Inflammatory macrophage treated with lipopolysaccharide for 1 hour (primary cell): Measurements from ENCODE around the gene OBI1.

Experiments used
- DNase-seq, 2 donors: peaks; one replicate each; pipeline ENCODE4 v3.0.0-alpha.2; 2020 to 2022

Gene OBI1

DNA sequence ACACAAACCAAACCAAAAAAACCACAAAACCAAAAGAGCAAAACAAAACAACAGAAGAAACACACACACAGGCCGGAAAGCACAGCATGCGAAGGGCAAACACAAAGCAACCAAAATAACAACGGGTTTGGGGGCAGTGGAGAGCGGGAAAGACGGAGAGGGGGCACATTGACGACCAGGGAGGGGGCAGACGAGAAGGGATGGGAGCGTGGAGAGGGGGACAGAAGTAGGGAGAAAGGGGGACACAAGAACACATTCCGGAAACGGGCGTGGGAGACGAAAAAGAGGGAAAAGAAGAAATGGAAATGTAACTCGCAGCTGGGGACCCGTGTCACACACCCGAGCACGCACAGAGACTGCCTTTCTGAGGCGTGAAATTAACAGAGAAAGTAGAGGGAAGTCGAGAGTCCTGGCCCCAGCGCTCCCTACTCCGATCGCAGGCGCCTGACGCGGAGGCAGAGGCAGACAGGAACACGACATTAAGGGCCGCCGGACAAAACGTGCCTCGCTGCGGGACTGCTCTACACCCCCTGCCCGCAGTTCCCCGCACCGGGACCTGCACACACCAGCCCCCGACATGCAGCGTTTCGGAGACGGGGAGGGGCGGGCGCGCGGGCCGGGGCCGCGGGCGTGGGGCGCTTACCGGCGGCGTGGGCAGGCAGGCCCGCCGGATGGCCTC, 56.3 kb downstream of the OBI1 start:
- peak in 1 of 2 donors; percentile 18 for DNase-seq

DNA sequence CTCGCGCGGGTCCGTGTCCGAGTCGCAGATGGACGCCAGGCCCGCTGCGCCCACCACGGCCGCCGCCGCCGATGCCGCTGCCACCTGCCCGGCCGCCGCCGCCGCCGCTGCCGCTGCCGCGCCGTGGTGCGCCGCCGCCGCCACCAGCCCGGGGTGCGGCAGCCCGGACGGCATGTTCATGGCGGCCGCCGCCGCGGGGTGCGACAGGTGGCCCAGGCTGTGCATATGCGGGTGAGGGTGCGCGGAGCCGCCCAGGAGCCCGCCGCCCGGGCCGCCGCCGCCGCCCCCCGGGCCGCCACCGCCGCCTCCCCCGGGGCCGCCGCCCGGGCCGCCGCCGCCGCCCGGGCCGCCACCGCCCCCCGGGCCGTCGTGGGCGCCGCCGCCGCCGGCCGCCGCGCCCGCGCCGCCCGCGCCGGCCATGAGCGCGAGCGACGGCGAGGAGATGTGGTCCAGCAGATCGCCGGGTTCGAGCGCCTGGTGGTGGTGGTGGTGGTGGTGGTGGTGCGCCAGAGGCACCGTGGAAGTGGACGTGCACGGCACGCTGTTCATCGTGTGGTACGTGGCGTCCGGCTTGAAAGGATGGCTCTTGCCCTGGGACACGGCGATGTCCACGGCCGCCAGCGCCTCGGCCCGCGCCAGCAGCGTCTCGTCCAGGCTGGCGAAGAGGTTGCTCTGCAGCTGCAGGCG, 56.9 kb downstream of the OBI1 start:
- DNase-seq, result no peak

DNA sequence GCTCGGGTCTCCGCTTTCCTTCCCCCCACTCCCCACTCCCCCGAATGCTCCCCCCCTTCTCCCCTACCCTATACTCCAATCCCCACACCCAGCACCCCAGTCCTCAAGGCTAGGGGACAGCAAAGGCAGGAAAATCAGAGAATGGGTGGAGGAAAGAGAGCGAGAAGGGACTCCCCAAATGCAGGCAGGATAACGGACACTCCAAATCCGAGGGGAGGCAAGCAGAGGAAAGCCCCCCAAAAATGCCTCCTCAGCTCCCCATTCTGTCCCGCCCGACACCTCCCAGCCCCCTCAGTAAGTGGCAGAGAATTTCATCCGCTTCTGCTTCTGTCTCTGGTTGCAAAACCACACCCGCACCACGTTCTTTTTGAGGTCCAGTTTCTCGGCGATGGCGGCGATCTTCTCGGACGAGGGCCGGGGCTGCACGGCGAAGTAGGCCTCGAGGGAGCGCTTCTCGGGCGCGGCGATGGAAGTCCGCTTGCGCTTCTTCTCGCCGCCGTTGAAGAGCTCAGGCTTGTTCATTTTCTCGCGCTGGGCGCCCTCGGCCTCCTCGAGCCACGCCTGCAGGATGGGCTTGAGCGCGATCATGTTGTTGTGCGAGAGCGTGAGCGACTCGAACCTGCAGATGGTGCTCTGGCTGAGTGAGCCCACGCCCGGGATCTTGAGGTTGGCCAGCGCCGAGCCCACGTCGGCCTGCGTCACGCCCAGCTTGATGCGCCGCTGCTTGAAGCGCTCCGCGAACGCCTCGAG, 57.7 kb downstream of the OBI1 start:
- no peak for DNase-seq

DNA sequence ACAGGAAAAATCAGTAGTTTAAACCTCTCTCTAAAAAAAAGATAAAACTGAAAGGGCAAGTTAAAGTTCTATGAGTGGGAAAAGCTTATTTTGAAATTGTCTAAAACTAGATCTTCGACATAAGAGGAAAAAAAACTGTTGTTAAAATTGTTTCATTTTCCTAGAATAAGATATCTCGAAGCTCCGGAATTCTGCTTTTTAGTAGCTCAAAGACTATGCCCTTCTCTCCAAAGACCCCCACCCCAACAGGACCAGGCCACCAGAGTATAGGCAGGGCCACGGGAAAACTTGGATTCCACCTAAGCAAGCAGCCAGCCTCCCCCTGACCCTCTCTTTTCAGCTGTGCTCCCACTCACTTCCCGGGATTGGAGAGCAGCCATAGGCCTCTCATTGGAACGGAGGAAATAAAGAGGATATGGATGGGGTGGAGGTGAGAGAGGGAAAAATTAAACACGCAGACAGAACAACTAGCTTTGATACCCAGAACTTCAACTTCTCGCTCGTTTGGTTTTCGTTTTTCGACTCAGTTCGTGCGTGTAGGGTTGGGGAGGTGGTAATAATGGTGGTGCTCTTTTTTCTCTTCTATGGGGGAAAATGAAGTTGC, 58.6 kb downstream of the OBI1 start:
- no peak for DNase-seq

DNA sequence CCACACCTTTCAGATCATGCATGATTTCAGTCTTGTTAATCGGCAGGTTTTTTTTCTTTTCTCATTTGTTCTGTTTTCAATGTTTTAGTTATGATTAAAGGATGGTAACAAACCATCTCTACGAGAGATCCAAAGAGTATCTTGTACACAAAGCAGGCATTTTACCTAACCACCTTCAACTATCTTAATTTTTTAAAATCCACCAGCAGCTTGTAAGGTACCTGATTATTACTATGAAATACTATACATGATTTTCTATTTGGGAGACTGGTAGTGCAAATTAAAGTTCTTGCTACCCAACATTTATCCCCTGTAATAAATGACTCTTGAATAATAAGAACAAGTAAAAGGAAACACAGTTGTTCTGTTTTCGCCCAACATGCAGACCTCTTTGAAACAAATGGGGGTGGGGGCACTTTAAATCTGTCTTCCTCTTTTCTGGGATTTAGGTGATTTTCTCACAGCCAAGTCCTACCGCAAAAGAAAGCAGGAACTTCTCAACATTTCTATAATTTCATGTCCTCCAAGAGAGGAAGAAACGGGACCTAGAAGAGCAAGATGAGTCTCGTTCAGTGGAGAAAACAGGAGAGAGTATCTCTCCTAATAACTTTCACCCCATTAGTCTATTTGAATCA, 59.2 kb downstream of the OBI1 start:
- peak; percentile 23 to 50 for DNase-seq

DNA sequence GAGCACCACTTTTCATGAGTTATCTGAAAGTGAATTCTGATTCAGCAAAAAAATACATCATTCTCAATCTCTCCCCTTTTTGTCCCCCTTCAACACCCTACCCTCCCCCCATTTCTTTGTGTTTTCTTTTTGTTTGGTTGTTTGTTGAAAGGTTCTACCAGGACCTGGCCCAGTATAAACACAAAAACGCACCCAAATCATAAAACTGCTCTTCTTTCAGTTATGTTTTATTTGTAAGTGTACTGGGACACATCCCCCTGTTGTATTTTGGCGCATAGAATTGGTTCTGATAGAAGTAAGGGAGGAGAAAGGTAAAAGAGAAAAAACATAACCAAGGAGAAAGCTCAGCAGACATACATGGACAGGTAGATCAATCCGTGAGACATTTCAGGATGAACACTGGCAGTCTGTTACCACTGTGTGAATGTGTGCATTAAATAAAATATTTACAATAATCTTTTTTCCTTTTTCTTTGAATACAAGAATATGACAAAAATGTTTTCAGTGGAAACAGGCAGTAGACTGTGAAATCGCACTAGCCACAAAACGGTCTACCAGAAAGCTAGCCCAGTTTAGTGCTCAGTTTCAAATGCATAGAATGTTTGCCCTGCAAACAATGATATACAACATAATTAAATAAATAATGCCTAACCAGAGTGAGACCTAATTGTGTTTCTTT, 59.9 kb downstream of the OBI1 start:
- no peak for DNase-seq

DNA sequence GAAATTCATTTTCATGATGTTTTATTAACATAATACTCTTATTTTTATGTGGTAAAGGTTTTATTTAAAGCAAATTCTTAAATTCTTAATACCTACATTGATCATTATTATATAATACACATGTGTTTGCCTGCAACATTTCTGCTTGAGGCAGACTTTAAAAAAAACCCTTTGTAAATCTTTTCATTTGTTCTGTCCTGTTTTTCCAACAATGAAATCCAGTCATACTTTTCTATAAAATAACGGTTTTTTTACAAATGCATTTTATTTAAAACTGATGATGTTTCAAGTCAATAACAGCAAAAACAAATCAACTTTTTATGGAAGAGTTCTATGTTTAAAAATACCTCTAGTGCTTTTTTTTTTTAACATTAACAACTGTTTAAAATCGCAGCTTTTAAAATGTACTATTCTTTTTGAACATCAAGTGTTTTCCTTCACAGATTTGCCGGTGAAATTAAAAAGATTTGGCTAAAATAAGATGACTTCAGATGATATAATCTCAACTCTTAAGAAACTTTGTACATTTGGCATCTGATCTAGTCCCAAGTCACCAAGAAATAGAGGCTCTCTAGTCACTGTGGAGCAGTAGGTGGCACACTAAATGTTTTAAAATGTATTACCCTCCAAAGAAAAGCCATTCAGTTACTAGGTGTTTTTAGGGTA, 60.7 kb downstream of the OBI1 start:
- DNase-seq, result no peak

DNA sequence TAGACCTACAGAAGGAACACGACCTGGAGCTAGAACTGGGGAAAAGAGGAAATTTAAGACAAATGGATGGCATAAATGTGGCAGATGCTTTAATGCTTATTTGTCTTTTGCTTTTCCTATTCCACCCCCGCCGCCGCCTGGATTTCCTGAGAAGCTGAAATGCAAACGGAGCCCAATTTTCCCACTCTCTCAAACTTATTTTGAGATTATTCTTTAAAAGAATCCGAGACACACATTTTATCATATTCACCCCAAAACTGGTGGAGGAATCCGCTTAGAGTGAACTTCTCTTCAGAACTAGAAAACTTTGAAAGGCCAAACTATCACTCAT, 61.4 kb downstream of the OBI1 start:
- no peak for DNase-seq

DNA sequence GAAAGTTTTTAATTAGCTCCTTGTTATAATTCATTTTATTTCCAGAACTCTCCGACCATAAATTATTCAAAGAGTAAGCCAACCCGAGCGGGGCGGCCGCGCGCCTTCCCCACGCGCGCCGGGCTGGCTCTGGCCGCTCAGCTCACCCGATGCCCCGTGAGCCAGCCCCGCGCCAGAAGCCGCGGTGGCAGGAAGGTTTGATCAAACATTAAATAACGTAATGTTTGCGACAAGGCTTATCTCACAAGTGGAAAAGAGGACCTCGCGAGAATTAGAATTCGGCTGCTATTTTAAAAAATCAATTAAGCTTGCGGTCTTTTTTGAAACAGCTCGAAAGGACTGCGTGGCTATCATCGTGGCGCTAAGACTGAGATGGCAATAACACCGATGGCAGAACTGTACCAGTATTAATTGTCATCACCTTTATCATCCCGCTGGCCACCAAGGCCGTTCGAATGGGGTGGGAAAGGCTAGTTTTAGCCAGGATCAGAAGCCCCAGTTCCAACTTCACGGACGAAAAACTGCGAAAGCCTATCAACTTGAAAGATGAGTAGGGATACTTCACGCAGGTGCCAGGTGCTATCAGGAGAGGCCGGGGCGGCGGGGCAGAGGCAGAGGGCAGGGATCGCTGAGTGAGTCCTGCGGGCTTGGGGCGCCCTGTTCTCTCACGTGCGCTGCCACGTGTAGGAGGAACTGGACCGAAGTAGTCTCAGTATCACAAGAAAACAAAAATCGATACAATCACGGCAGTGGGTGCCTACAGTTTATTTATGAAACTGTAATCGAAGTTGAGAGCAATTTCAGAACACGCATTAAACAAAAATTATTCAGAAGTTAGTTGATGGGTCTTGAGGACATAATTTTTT, 62.0 kb downstream of the OBI1 start:
- no peak for DNase-seq

DNA sequence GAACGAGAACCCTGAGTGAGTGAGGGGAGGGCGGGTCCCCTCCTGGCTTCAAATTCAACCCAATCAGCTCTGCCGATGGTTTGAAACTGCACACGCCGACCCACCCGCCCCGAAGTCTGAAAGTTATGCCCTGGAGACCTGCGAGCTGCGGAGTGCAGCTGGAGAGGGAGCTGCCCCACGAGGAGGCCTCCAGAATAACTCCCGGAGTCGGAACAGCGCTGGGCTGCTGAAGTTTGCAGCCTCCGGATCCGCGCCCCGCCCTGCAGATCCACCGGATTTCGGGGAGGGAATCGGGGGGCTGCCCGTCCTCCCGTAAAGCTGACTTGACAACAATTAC, 62.6 kb downstream of the OBI1 start:
- DNase-seq, result no peak

DNA sequence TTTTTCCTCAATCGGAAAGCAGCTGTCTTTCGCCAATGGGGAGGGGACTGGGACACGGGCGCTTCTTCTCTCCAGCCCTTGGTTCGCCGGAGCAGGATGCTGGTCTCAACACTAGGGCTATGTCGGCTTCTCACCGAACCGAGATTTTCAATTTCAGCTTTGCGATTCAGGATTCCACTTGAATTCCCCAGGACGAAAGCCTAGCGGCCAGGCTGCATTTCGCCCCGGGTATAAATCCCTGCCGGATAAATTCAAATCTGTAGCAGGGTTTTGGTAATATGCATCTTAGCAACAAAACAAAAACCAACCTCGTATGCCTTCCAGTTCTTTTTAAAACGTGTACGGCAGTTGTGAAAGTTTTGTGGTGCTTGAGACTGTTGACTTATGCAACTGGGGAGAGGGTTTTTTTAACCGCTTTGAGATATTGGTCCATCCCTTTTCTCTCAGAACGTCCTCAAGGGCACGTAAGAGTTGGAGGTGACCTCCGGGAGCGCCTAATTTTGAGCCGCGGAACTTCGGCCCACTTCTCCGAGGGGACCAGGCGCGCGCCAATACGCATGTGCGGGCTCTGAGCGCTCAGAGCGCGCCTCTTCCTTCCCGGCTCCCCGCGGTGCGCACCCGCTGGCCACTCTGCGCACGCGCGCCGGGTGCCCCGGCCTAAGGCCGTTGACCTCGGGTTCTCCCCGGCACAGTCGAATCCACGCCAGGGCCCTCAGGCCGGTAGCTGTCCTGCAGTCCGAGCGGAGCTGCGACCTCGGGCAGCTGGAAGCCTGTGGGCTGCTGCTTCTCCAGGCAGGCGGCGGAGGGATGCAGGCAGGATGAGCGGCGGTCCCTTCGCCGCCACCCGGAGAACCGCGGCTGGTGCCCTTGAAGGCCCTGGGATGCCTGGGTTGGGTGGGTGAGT, 63.2 kb downstream of the OBI1 start:
- DNase-seq, result peak; percentile 25 to 41

DNA sequence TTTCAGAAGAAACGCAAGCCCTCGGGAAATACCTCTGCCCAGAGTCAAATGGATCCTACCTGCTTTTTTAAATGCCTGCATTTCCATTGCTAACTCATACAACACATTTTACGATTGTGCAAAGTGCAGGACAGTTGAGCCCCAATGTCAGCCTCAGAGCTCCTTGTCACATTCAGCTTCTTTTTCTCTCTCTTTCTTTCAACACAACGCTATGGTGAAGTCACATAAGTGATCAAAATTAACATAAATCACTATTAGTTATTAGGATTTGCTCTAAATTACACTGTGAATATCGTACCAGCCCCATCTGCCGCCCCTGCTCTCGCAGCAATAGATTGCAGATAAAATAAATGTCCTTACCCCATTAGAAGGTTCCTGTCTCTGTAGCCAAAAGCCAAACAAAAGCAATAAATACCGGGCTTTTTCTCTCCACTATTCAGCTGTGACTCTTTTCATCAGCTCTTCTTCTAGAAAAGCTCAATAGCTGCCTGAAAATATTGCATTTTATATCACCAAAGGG, 64.4 kb downstream of the OBI1 start:
- no peak for DNase-seq

DNA sequence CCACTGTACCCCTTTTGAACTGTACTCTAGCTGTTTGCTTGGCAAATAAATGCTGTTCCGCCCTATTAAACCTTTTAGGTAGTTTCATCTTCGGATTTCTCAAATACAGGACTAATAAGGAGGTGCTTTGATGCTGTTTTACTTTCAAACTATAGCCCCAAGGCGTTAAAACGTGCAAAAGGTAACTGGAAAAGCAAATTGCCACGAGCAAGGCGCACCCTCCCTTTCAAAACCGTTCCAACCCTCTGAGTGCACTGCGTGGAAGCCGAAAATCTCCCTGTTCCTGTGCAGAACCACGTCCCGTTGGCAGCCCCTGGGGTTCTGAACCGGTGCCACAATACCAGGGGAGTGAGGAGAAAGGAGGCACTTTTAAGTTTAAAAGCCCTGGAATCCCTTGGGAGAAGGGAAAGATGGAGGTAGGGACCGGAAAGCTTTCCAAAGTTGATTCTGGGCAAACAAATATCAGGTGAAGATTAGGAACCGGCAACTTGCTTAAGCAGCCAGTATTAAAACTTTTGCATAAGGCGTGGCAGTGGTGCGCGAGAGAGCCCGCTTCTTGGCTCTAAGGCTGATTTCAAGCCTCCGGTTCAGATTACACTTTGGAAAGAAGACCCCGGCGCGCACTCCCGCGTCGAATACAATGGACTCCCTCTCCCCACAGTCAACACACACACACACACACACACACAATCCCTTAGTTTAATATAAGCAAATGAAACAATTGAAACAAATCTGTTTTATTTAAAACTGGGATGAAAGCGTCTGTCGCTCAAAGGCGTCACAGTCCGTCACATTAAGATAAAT, 65.1 kb downstream of the OBI1 start:
- DNase-seq, result no peak

DNA sequence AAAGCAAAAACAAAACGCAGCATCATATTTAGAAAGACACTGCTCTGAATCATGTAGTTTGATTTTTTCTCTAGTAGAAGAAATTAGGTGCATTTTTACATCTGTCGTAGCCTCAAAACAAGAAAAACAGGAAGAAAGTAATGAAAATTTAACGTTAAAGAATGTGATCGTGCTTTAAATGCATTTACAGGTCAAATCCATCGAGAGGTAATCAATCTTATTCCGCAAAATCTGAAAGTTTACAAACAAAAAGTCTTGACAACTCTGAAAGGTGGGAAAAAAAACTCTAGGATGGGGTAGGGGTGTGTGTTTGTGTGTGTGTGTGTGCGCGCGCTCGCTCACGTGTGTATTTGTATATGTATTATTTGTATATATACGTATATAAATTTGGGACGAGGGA, 65.8 kb downstream of the OBI1 start:
- no peak for DNase-seq

DNA sequence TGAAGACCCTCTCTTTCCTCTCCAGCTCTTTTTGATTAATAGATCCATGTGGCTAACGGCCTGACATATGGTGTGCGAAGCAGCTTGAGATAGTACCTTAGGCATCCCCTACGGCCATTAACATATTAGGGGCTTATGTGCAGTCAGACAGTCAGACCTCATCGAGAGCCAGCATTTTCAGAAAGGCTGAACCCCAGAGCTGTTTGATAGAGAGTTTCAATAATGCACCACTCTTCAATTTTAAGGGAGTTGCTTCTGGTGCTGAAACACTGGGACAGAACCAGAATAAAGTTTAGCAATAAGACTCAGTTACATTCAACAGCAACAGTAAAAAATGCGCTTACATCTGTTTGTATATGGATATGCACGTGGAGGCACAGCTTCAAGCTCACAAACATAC, 66.4 kb downstream of the OBI1 start:
- DNase-seq, result no peak

DNA sequence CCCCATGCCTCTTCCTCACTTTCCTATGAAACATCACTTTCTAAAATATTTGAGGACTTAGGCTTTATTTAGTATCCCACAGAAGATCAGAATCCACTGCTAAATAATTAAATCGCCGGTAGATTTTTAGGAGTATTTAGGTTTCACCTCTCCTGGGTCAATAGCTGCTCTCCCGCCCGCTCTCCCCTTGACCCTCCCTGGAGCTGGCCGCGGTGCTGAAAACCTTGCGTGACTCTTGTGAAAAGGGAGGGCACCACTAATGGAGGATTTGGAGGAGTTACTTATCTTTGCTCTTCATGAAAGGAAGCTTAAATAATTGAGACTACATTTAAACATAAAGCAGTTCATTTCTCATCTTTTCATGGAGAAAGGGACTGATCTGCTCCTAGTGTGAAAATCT, 69.7 kb downstream of the OBI1 start:
- DNase-seq, result peak in 1 of 2 donors; percentile 43

DNA sequence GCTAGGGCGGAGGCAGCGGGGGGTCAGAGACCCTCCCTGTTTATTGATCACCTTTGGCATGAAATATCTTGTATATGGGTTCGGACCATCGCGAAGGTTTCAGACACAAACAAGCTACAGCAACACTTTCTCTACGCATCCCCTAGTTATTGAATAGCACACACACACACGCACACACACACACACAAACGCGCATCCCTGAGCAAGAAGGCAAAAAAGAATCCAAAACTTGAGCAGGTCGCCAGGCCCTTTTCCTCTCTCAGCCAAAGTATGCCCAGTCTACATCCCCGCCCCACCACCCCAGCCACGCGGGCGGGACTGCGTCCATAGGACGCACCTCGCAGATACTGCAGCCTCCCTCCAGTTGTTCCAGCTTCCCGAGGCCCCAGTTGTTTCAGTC, 71.6 kb downstream of the OBI1 start:
- no peak for DNase-seq

DNA sequence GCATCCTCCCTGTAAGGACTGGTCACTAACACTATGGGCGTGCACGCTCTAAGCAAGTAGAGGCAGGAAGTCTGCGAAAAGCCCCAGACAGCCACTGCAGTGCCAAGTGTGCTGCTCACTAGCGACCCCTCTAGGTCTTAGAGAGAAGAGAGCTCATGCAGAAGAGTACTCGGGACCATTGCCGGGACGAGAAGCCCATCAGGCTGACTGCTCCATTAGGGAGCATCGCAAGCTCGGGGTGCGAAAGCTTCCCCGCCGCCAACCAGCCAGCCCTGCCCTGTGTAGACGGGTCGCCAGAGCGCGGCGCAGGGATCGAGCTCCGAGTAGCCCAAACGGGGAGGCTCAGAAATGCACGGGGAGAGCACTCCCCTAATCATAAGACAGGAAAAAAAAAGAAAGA, 72.2 kb downstream of the OBI1 start:
- DNase-seq, result no peak

DNA sequence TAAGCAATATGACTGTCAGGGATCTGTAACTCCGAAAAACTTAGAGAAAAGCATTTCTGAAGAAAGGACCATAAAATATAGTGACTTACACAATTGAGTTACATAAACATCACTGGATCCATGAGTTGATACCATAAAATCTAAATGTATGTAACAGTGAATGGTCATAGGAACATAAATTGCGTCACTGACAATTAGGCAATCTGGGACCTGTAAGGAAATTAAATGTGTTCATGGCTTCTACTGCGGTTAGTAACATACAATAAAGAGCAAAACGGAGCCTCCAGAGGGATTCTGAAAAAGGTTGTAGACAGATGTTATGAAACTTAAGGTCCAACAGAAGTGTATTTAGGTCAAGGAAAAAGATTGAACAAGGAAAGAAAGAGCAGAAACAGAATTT, 82.7 kb downstream of the OBI1 start:
- DNase-seq, result peak; percentile 16 to 32
